RPMI8226 (cell line): ENCODE results near the gene DIP2C.
"Not testable (repeated sequence)": the region's sequence is repeated elsewhere in the genome, so short reads cannot be mapped to it uniquely, and the experiment has no call there.

Experiments used
- DNase-seq: peaks from one replicate; pipeline ENCODE4 v3.0.0-alpha.2; 2015

Gene DIP2C

DNA sequence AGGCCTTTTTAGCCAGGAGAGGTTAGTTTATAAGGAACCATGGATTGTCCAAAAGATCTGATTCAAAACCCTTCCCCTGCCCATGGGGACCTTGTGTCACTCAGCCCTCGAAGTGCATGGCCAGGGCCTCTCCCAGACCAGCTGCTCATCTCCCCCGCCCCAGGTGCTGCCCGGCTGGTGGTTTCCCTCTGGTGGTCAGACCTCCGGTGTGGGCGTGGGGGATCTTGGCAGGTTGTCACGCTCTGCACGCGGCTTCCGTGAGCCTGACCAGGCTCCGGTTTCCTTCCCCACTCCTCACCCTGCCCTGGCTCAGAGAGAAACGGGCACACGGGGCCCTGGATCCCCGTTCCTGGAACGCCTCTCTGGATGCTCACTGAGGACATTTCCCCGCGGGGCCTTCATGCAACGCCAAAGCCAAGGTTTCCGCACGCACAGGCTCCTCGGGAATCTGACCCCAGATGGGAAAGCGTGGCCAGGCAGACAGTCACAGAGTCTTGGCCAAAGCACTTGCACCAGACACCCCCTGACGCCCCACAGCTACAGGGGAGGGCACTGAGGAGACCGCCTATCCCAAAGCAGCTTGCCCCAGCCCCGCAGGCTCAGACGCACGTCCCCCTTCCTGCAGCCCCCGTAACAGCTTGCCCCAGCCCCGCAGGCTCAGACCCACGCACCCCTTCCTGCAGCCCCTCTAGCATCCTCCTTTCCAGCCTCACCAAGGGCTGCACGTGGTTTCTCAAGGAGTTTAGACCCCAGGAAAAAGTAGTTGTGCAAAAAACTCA, 7.8 kb upstream of the DIP2C start:
- no peak for DNase-seq

DNA sequence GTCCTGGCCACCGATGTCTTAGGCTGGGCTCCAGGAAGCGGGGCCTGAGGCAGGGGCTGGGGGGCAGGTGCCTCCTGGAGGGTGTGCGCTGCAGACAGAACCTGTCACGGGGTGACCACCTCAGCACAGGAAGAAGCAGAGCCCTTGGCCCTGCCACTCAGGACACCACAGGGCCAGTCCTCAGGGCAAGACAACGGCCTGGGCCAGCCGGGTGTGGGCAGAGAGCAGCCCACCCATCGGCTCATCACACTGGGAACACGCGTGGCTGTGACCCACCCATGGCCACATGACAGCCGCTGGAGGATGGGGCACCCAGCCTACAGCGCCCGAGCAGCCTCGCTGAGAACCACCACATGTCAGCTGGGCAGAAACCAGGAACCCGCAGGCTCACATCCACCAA, 5.9 kb upstream of the DIP2C start:
- no peak for DNase-seq

DNA sequence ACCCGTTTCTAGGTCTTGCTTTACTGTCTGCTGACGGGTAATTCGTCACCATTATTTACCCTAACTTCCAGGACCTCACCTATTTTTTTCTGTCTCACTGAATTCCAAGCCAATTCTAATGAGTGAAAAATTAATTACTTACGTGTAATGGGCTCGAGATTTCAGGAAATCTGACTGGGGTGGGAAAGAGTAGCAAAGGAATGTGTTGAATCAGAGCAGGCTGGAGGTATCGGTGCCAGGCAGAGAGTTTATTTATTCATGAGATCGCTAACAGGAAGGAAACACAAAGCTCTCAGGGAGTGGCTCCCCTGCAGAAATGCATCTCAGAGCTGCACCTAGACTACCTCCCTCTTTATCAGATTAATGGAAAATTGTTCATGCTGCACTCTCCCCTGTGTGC, 4.0 kb upstream of the DIP2C start:
- DNase-seq, result no peak

DNA sequence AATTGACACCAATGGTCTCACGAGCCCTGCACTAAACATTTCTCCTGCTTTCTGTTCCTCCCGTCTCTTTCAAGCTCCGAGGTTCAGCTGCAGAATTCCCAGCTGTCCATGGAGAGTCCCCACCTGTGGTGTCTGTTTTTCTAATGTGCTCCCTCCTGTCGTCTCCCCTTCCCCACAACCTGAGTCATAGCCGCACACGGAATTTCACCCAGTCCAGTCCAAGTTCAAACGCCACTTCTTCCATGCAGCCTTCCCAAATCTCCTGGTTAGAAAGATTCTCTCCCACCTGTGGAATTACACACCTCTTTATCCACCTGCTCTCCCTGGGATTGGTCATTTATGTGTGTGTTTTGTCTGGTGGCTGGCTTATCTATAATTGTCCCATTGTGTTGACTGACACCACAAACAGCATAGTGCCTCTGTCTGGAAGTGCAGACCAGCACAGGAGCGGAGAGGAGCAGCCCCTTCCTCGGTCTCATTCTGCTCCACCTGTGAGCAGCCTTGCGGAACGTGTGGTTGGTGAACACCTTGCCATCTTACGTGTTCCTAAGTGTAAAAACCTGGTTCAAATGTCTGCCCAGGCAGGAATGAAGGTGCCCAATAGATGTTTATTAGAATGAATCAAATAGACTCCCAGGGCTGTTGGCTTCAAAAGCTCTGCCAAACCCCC, 3.3 kb upstream of the DIP2C start:
- no peak for DNase-seq

DNA sequence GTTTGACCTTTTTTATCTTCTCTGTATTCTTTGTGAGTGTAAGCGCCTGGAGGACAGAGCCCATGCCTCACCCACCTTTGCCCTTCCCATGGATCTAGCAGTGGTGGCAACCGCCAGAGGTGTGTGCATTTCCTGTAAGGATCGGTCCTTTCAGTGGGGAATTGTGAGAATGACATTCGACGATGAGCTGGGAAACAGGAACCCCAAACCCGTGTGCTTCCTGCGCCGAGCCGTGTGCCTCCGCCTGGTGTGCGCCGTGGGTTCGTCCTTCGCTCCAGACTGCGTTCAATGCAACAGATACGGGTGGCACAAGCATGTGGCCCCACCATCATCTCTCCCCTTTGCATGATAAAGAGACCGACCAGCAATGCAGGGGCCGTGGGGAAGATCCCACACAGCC, 1.7 kb upstream of the DIP2C start:
- DNase-seq, result no peak

DNA sequence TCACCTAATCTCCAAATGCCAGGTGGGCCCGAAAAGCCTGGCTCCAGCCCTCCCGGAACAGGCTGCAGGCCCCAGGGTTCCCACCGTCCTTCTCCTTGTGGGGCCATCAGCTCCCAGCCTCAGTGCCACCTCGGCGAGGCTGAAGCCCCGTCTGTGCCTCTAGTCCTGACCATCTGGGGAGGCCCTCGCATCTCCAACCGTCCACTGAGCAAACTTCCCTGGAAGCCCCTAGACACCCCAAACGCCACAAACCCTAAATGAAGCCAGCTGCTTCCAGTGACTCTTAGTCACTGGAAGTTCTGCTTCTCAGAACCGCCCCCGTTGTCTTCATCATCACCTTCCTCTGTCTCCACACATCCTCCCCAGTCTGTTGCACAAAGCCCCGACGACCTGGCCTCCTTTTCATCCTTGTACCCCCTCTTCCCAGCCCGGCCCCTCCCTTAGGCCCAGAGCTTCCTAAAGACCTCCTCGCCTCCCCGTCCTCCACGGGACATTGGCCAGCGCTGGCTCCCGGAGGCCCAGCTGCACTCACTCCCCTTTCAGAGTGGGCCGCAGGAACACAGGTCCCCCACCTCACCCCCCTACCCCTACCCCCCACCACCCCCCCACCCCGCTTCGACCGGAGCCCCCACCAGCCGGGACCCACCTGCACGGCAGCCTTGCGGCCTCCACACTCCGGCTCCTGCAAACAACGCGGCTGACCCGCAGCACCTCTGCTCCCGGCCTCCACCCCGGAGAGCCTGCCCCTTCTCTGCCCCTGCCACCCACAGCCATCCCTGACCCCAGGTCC, 1.1 kb upstream of the DIP2C start:
- DNase-seq, result no peak

DNA sequence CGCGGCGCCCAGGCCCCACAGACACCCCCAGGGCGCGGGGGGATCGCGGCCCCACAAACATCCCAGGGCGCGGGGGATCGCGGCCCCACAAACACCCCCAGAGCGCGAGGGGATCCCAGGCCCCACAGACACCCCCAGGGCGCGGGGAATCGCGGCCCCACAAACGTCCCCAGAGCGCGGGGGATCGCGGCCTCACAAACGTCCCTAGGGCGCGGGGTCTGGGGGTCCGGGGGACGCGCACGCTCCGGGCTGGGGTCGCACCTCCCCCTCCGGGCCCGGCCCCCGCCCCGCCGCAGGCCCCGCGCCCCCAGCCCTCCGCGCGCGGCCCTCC, 382 bp downstream of the DIP2C start:
- no peak for DNase-seq

DNA sequence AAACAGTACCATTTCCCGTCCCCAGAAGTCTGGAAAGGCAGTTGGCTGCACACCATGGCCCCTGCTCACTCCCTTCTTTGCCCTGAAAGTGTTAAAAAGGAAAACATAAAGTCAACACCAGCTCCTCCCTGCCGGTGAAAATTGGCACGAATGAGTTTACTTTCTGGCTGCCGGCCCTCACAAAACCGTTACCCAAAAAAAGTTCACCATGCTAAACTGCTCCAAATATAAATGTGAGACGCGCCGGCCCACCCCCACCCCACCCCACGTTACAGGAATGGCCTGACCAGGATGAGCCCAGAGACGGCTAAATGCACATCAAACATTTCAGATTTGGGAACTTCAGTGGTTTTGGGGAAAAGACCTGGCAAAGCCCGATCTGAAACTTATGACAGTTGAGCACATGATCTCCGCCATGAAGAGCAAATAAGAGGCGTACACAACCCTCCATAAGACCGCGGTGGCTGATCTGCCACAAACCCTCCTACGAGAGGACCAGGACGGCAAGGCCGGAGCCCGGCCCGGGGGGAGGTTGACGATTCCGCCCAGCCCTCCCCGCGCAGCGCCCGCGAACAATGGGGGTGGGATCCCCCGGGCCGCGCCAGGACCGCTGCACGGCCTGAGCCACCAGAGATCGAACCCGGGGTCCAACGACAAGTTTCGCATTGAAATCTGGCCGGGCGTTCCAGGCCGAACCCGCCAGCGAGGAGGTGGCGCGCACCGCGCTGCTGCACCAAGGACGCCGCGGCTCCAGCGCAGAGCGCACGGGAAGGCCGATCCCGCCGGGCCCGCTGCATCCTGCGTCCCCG, 952 bp downstream of the DIP2C start:
- peak; percentile 60 for DNase-seq

DNA sequence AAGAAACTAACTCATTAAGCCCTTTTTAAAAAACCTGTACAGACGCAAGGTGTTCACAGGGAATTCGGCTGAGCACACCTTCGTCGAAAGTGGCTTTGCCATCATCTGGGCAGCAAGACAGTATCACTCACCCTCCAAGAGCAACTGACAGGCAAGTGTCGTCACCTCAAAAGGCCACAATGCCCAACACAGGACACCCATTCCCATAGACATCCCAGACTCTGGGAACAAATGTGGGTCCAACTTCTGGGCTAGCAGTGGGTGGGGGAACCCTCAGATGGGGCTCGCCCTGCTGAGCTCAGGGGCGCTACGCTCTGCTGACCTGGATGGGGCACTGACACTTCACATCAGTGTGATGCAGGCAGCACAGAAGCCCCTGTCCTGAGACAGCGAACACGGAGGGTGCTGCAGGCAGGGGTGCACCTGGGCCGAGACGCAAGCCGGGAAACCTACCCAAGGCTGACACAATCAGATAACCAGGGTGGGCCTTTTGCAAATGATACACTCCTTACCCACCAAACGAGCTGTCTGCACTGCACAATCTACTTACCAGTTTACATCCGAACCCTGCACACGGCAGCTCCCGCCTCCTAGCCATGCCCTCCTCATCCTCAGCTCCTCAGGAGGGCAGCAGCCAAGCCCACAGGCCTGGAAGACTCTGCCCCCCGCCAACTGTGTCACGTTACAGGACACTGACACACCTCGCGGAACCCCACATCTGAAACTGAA, 1.7 kb downstream of the DIP2C start:
- no peak for DNase-seq

DNA sequence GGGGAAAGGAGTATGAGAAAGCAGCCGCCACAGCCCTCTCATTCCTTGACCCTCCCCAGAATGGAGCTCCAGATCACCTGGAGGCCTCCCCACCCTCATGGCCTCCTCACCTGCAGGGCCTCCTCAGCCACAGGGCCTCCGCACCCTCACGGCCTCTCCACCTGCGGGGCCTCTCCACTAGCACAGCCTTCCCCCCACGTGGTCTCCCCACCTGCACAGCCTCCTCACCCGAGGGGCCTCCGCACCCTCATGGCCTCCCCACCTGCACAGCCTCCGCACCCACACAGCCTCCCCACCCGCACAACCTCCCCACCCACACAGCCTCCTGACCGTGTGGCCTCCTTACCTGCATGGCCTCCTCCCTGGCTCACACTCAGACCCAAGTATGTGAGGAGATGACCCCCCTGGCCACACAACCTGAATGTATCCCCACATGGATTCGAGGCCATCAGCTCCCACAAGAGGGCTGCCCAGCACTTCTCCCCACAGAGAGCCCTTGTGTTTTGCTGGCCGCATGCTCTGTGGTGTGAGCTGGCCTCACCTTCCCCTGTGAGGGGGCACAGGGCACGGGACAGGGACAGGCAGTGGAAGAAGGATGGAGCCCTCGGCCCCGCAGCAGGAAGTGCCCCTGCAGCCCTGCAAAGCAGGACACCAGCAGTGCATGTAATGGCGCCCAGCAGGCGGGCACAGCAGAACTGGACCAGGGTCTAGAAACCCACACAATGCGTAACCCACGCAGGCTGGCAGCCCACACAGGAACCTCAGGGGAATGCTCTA, 3.1 kb downstream of the DIP2C start:
- no peak for DNase-seq

DNA sequence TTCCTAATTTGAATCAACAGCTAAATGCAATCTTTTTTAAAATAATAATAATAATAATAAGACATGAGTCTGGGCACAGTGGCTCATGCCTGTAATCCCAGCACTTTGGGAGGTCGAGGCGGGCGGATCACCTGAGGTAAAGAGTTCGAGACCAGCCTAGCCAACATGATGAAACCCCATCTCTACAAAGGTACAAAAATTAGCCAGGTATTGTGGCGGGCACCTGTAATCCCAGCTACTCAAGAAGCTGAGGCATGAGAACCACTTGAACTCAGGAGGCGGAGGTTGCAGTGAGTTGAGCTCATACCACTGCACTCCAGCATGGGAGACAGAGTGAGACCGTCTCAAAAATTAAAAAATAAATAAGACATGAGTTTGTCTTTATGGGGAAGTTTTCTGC, 3.9 kb downstream of the DIP2C start:
- no peak for DNase-seq

DNA sequence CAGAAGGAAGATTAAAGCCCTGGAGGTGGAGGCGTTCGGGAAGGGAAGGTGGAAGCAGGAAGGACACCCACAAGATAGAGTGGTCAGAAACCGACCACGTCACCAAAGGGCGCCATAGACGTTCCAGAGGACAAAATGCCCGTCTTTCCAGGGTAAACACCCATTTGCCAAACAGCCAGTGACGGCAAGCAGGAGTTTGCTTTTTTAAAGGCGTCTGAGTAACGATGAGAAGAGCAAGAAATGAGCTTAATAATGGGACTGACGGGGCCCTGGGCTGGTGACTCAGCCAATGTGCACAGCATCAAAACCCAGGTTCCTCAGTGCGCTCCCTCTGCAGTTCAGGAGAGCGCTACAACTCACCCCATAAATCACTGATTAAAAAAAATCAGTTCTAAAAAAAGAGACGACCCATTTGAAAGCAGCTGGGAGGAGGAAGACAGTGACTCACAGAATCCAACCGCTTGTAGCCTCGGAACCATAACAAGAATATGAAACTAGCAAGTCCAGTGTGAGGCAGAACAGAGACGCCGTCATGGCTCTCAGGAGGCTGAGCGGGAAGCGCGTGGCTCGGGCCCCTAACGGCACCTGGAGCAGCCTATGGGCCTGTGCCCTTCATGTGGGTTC, 5.9 kb downstream of the DIP2C start:
- DNase-seq, result peak; percentile 32

DNA sequence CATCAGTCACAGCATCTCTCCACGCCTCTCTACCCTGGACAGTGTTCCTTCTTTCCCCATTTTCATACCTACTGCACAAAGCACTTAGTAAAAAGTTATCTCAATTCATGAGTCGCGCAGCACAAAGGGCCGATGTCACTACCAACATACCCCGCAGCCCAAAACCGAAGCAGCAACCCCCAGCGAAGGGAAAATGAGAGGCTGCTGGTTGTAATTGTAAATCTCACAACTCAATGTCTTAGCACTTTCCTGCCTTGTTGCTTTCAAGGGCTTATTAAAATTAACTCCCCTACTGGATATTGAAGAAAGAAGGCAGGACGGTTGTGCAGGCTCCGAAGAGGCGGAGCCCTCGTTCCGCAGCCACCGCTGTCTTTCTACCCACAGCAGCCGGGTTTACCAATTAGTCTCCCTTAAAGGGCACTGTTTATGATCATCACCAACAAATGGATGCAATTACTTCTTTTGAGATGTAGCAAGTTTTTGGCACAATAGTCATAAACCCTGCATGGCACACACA, 6.5 kb downstream of the DIP2C start:
- no peak for DNase-seq

DNA sequence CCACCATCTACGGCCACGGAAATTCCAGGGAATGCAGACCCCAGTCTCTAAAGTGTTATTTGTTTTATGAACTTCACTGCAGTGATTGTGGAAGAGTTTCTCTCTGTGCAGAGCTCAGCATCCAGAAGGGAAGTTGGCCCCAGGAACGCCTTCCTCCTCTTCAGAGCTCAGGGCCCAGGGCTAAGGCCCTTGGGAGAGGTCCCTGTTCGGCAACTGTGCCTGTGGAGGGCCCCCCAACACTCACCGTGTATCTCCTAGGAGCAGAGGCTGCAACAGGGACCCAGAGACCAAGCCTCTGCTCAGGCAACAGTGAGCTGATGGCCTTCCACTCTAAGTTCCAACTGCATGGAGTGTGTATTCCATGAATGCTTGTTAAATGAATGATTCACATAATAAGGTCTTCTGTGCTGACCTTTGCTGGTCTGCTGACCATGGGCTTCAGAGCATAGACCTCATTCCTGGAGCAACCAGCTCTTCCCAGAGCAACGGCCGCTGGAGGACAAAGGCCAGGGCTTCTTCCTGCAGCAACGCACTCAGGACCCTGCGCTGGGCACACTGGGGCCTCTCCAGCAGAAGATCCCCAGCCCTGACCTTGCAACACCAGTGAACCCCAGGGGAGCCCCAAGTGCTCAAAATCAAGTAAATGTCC, 7.7 kb downstream of the DIP2C start:
- DNase-seq, result no peak

DNA sequence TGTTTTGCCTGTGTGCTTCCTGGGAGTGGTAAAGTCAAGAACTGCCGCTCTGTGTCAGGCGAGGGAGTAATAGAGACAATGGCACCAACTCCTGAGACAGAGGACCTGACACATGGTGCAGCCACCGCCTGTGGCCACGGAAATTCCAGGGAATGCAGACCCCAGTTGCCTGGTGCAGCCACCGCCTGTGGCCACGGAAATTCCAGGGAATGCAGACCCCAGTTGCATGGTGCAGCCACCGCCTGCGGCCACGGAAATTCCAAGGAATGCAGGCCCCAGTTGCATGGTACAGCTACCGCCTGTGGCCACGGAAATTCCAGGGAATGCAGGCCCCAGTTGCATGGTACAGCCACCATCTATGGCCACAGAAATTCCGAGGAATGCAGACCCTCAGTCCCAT, 8.7 kb downstream of the DIP2C start:
- DNase-seq, result peak; percentile 19

DNA sequence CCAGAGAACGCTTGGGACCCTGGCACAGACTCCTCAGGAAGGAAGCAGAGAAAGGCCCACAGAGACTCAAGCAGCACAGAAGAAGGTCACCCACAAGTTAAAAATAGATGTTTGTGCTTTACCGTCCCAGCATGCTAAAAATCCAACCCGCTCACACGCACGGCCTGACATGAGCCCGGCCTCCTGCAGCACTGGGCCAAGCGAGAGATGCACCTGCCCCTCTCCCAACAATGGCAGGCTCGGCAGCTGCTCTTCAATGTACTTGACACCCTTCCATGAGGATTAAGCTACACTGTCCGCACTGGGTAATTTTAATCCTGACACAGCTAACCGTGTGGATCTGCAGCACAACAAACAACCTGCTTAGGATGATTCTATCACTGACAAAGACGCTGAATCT, 9.3 kb downstream of the DIP2C start:
- peak; percentile 58 for DNase-seq

DNA sequence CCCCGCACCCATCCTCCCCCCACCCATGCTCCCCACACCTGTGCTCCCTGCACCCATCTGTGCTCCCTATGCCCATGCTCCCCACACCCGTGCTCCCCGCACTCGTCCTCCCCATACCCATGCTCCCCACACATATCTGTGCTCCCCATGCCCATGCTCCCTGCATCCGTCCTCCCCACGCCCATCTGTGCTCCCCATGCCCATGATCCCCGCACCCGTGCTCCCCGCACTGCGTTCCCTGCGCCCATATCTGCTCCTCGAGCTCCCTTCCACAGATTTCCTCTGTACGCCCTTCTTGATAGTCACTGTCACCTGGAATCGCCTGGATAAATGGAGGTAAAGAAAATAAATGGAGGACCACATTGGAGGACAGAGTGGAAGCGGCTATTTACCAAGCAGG, 9.9 kb downstream of the DIP2C start:
- no peak for DNase-seq

DNA sequence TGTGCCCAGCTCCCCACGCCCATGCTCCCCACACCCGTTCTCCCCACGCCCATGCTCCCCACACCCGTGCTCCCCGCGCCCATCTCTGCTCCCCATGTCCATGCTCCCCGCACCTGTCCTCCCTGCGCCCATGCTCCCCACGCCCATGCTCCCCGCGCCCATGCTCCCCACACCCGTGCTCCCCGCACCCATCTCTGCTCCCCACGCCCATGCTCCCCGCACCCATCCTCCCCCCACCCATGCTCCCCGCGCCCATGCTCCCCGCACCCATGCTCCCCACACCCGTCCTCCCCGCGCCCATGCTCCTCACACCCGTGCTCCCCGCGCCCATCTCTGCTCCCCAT, 10.8 kb downstream of the DIP2C start:
- DNase-seq, result not testable (repeated sequence)

DNA sequence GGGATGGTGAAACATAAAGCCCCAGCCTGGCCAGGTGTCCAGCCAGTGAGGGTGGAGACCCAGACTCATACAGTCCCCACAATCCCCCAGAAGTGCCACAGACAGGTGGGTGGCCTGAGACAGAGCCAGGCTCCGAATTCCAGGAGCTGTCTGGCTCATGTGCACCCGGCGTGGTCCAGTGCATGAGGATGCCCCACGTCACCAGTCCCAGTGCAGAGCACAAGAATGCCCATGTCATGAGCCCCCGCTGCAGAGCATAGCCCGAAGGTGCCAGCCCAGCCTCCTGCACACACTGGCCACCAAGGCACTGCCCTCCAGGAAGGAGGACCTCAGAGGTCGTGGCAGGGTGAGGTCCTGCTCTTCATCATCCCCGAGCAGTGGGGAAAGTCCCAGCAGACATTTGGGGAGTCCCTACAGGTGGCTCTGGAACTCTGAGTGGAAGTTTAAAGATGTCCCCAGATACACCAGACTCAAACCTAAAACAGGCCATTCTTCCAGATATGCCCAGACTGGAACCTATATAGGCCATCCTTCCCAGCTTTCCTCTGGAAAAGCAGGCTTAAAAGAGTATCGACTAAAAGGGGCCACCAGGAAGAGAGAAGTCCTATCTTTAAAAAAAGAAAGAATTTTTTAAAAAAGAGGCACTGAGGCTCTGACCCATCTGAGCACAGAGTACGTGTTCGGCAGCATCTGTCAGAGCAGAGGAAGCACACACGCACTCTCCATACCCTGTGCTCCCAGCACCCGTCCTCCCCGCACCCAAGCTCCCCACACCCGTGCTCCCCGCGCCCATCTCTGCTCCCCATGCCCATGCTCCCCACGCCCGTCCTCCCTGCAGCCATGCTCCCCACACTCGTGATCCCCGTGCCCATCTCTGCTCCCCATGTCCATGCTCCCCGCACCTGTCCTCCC, 11.5 kb downstream of the DIP2C start:
- no peak for DNase-seq
